NT2/D1 (cell line): ENCODE data around the gene ABCE1.

ENCODE experiments used
- SUZ12 ChIP-seq: IDR thresholded peaks from 2 replicates; pipeline ENCODE4 v1.6.1; 2011; ENCODE audit not compliant: insufficient read length, insufficient read depth; ENCODE audit errors: extremely low read depth
- YY1 ChIP-seq: IDR thresholded peaks from 2 replicates; pipeline ENCODE4 v1.6.1; 2011; ENCODE audit not compliant: insufficient read length, insufficient read depth
- ZNF274 ChIP-seq: IDR thresholded peaks from 2 replicates; pipeline ENCODE4 v1.6.1; 2011; ENCODE audit warnings: mild to moderate bottlenecking, low read depth, low read length

- TF ChIP-seq ZNF274 (no peak), YY1 (no peak), SUZ12 (no peak)
These were observed 36.7 kb upstream of the ABCE1 start for GRCh38 chr4:145061318-145061920.
